HepG2 (cell line): Measurements from ENCODE around the gene MINDY1. TPM values are rescaled to one million over a fixed set of nuclear protein-coding genes. Genes with fewer than 3 reads are reported as not detected.

ENCODE experiments used
- ATAC-seq: fragments of 200-7000 bp; cut with Tn5 transposase; 3 replicates; pipeline ENCODE4 v1.9.1; 2020; ENCODE audit warnings: mild to moderate bottlenecking, moderate library complexity
- BruUV-seq: library from RNA; stranded (reverse); fragments of 400-500 nt; replicated peaks from 2 replicates; lab custom pipeline; 2021; lab: Mats Ljungman, UMichigan
- CTCF ChIA-PET: fragments of 300-600 bp; formaldehyde crosslinking; extraction: SDS; loops from one replicate; lab custom pipeline; 2021; ENCODE audit warnings: low total read pairs, inconsistent platforms, low intra/inter-chr PET ratio; lab: Yijun Ruan, JAX
- POLR2A ChIA-PET: fragments of 350-600 bp; sonication (Branson Sonifier 250); formaldehyde crosslinking; loops from one replicate; lab custom pipeline; 2020; ENCODE audit warnings: antibody characterized with exemption, inconsistent platforms; lab: Yijun Ruan, JAX
- DNase-seq: peaks from one replicate; pipeline ENCODE4 v3.0.0-alpha.2; 2015; ENCODE audit warnings: low spot score
- FAIRE-seq: peaks from 3 replicates; lab custom pipeline; 2011; peaks lifted over from hg19 to GRCh38; lab: Jason Lieb, UNC
- H2AFZ ChIP-seq: one replicate; pipeline ENCODE4 v1.6.1; 2011; ENCODE audit warnings: low read length, inconsistent platforms
- H3K27ac ChIP-seq: fragments of 300-600 bp; 3 replicates; pipeline ENCODE4 v1.8.0; 2011; ENCODE audit warnings: mixed run types, mild to moderate bottlenecking, mixed read lengths, low read length, inconsistent platforms; ENCODE audit not compliant: insufficient read depth; ENCODE audit errors: extremely low read length
- H3K27me3 ChIP-seq, 2 experiments: fragments of 200-600 bp in 1 of 2; 2 replicates in 1 of 2; 3 replicates in 1 of 2; pipeline versions ENCODE4 v1.6.0 to v1.8.0; 2011; ENCODE audit warnings: low read length in 2 of 2, mild to moderate bottlenecking in 2 of 2, moderate library complexity in 2 of 2, inconsistent platforms in 1 of 2; ENCODE audit not compliant: insufficient read depth in 2 of 2, control insufficient read depth in 1 of 2
- H3K36me3 ChIP-seq, 2 experiments: fragments of 200-600 bp in 1 of 2; replicated peaks in 1 of 2; 2 replicates in 1 of 2; 3 replicates in 1 of 2; pipeline versions ENCODE4 v1.5.1 to v1.8.0; 2011; ENCODE audit warnings: low read length in 2 of 2, inconsistent platforms in 1 of 2; ENCODE audit not compliant: insufficient read depth in 2 of 2, control insufficient read depth in 1 of 2
- H3K4me1 ChIP-seq: 2 replicates; pipeline ENCODE4 v1.5.1; 2012; ENCODE audit warnings: low read length, inconsistent platforms; ENCODE audit not compliant: insufficient read depth
- H3K4me2 ChIP-seq: 2 replicates; pipeline ENCODE4 v1.6.0; 2011; ENCODE audit warnings: low read depth, low read length, inconsistent platforms
- H3K4me3 ChIP-seq, 3 experiments: fragments of 200-600 bp in 1 of 3; sonication (generic), shearing (Covaris generic) in 1 of 3; replicated peaks in 1 of 3; 2 replicates each; pipeline ENCODE4 v1.5.1; 2011 to 2016; ENCODE audit warnings: low read length in 3 of 3, inconsistent platforms in 2 of 3, low read depth in 2 of 3, mild to moderate bottlenecking in 2 of 3, control low read depth in 1 of 3, mixed read lengths in 1 of 3; ENCODE audit not compliant: insufficient read depth in 1 of 3
- H3K79me2 ChIP-seq: one replicate; pipeline ENCODE4 v1.6.1; 2011; ENCODE audit warnings: low read length, inconsistent platforms; ENCODE audit not compliant: insufficient read depth
- H3K9ac ChIP-seq: 2 replicates; pipeline ENCODE4 v1.6.0; 2011; ENCODE audit warnings: mild to moderate bottlenecking, low read depth, low read length, inconsistent platforms; ENCODE audit not compliant: insufficient read depth
- H3K9me3 ChIP-seq: 2 replicates; pipeline ENCODE4 v1.5.1; 2012; ENCODE audit warnings: mild to moderate bottlenecking, low read length
- H4K20me1 ChIP-seq: 2 replicates; pipeline ENCODE4 v1.6.0; 2011; ENCODE audit warnings: inconsistent platforms, mild to moderate bottlenecking, low read length, moderate library complexity; ENCODE audit not compliant: insufficient read depth
- CBX5 ChIP-seq: sonication (generic); formaldehyde crosslinking; IDR thresholded peaks from 2 replicates; pipeline ENCODE4 v1.4.0; 2020; ENCODE audit warnings: missing genetic modification reagents, borderline replicate concordance
- KDM2A ChIP-seq: sonication (generic); formaldehyde crosslinking; IDR thresholded peaks from 2 replicates; pipeline ENCODE4 v1.4.0; 2020; ENCODE audit warnings: low read depth, missing genetic modification reagents, borderline replicate concordance
- KLF6 ChIP-seq: IDR thresholded peaks from 2 replicates; pipeline ENCODE4 v1.8.0; 2016; ENCODE audit warnings: missing biosample characterization, missing genetic modification reagents
- NR2C2 ChIP-seq: sonication (generic); formaldehyde crosslinking; IDR thresholded peaks from 2 replicates; pipeline ENCODE4 v1.4.0; 2020; ENCODE audit warnings: missing genetic modification reagents, mild to moderate bottlenecking, moderate library complexity, borderline replicate concordance
- PHF8 ChIP-seq: sonication (generic); formaldehyde crosslinking; IDR thresholded peaks from 2 replicates; pipeline ENCODE4 v1.5.0; 2020; ENCODE audit warnings: missing genetic modification reagents
- POLR2G ChIP-seq: fragments of 200-400 bp; formaldehyde crosslinking; IDR thresholded peaks from 2 replicates; pipeline ENCODE4 v1.6.1; 2018; ENCODE audit warnings: mild to moderate bottlenecking, low read depth, low read length, moderate library complexity
- SOX13 ChIP-seq, 3 experiments: fragments of 450-650 bp in 1 of 3; sonication (generic) in 1 of 3; formaldehyde crosslinking in 1 of 3; IDR thresholded peaks in 2 of 3; conservative IDR thresholded peaks in 1 of 3; 2 replicates each; pipeline versions ENCODE4 v1.5.0 to v1.6.1; 2016 to 2020; ENCODE audit warnings: antibody characterized with exemption in 1 of 3, mild to moderate bottlenecking in 1 of 3, missing compliant biosample characterization in 1 of 3, missing genetic modification reagents in 1 of 3, moderate library complexity in 1 of 3
- U2AF1 ChIP-seq: fragments of 200-400 bp; formaldehyde crosslinking; optimal IDR thresholded peaks from 2 replicates; pipeline ENCODE3; 2017; ENCODE audit warnings: mild to moderate bottlenecking, low read depth, low read length
- YY1 ChIP-seq: IDR thresholded peaks from 2 replicates; pipeline ENCODE4 v1.6.1; 2011; ENCODE audit warnings: low read length, low read depth, moderate library complexity, mild to moderate bottlenecking; ENCODE audit not compliant: insufficient read depth, insufficient replicate concordance
- ZFP36L1 ChIP-seq: sonication (generic); formaldehyde crosslinking; IDR thresholded peaks from 2 replicates; pipeline ENCODE4 v1.8.0; 2022; ENCODE audit warnings: mild to moderate bottlenecking, missing genetic modification reagents, moderate library complexity
- ZNF263 ChIP-seq: sonication (generic); formaldehyde crosslinking; IDR thresholded peaks from 2 replicates; pipeline ENCODE4 v1.4.0; 2020; ENCODE audit warnings: missing genetic modification reagents
- ZNF367 ChIP-seq: sonication (generic); formaldehyde crosslinking; IDR thresholded peaks from 2 replicates; pipeline ENCODE4 v1.4.0; 2020; ENCODE audit warnings: missing genetic modification reagents, borderline replicate concordance
- ZNF501 ChIP-seq: sonication (generic); formaldehyde crosslinking; IDR thresholded peaks from 2 replicates; pipeline ENCODE4 v1.5.1; 2020; ENCODE audit warnings: mild to moderate bottlenecking, moderate library complexity, missing genetic modification reagents
- WGBS: methylation state at CpG from one replicate; pipeline ENCODE4 v1.1.6; 2017; ENCODE audit warnings: low lambda C conversion rate; 5-methylcytosine and 5-hydroxymethylcytosine counted together
- in situ Hi-C: cut with HindIII; loops from 2 replicates; pipeline ENCODE4 v1.10.0; 2017; ENCODE audit warnings: low pct_unique_long_range_greater_than_20kb; ENCODE audit not compliant: extremely low pct_ligation_motif_present
- intact Hi-C: fragments of 100-400 bp; cut with micrococcal nuclease; formaldehyde crosslinking; loops from one replicate; pipeline ENCODE4 v1.10.0; 2022; ENCODE audit not compliant: unreplicated experiment
- polyA plus RNA-seq, 8 experiments: library from polyadenylated mRNA; depleted of rRNA in 3 of 8; stranded (reverse) in 7 of 8; unstranded in 1 of 8; fragments of >200 nt; fragmentation: Illumina TruSeq in 4 of 8; extraction: Trizol in 4 of 8; gene quantifications; 2 replicates each; pipeline versions ENCODE4 v1.2.1 to v1.2.3, GENCODE V29; 2011 to 2016; ENCODE audit warnings: low read depth in 4 of 8, missing spikeins in 1 of 8, mixed read lengths in 1 of 8; ENCODE audit not compliant: insufficient read depth in 1 of 8
- total RNA-seq, 5 experiments: library from RNA; depleted of rRNA; stranded (reverse); fragments of >200 nt; fragmentation: Illumina TruSeq; extraction: Trizol; gene quantifications; 2 replicates each; pipeline ENCODE4 v1.2.3, GENCODE V29; 2016; ENCODE audit warnings: low read depth in 1 of 5
- TF ChIP-seq, protein P1 (sequence below): sonication (generic); formaldehyde crosslinking; IDR thresholded peaks from 2 replicates; pipeline ENCODE4 v1.4.0; 2020; ENCODE audit warnings: missing genetic modification reagents
- TF ChIP-seq, protein P2 (sequence below): sonication (generic); formaldehyde crosslinking; IDR thresholded peaks from 2 replicates; pipeline ENCODE4 v1.9.0; 2021; ENCODE audit warnings: missing genetic modification reagents, borderline replicate concordance
- TF ChIP-seq, protein P3 (sequence below): sonication (generic); formaldehyde crosslinking; IDR thresholded peaks from 2 replicates; pipeline ENCODE4 v1.8.0; 2023; ENCODE audit warnings: mild to moderate bottlenecking, missing genetic modification reagents

Gene MINDY1
- total and polyA plus RNA-seq, 2 of the 13 experiments (the other 11 are each of a cell fraction or from before 2014, with no cell fraction given): 11.1 to 15.0 TPM

- ChIA-PET CTCF (interaction anchor here (1.5 to 1.8 kb wide), 2 partner anchors 23 to 69 kb away, joined by 5 to 6 read pairs; no protein-coding TSS in a partner anchor), POLR2A (interaction anchor here (1.0 to 4.1 kb wide), 8 partner anchors 10 to 234 kb away, joined by 3 to 23 read pairs (median 4); partner anchors contain the start of genes ANXA9, CDC42SE1, MINDY1 and MLLT11)
- Histone ChIP-seq H3K4me3 (peak overlapping the region; percentile 75 to 79 (median 77)), H3K4me1 (peaks cover 41% of the 10 kb centered on the region), H3K27me3 (no peaks in the 10 kb centered on the region), H2AFZ (peak overlapping the region; percentile 49), H3K9me3 (no peaks in the 10 kb centered on the region), H4K20me1 (no peaks in the 10 kb centered on the region), H3K27ac (peak overlapping the region; percentile 59), H3K36me3 (0 out of 5 replicates have a peak, but pooled peaks cover 0 to 7% of the 10 kb centered on the region in 2 experiments), H3K79me2 (no peaks in the 10 kb centered on the region), H3K9ac (peak overlapping the region; percentile 70), H3K4me2 (peak overlapping the region; percentile 91)
- FAIRE-seq: no peak
- under 1% methylated on average over 16 of the region's 48 CpGs for WGBS
- peak; percentile 58 for DNase-seq
- TSS peak; percentile 82 for BruUV-seq
- in situ Hi-C loops (no loop called here), intact Hi-C loops (loop anchor here (1.0 to 5.0 kb wide), 2 partner anchors 24 to 41 kb away; partner anchors contain the start of genes MINDY1 and PRUNE1)
- peak; percentile 92 for ATAC-seq
- TF ChIP-seq U2AF1: no peak
- TF ChIP-seq ZFP36L1: 0 out of 2 replicates have a peak, but pooled peaks have one; percentile 39
- peak; percentile 56 for TF ChIP-seq PHF8 (CRISPR knock-in tag)
- TF ChIP-seq NR2C2 (CRISPR knock-in tag): peak; percentile 35
- TF ChIP-seq ZNF367: no peak
- TF ChIP-seq ZNF501 (CRISPR knock-in tag): peak; percentile 80; the same call in 1 of the 2 replicates
- peak; percentile 89 for TF ChIP-seq KDM2A (CRISPR knock-in tag)
- TF ChIP-seq, protein P1, sequence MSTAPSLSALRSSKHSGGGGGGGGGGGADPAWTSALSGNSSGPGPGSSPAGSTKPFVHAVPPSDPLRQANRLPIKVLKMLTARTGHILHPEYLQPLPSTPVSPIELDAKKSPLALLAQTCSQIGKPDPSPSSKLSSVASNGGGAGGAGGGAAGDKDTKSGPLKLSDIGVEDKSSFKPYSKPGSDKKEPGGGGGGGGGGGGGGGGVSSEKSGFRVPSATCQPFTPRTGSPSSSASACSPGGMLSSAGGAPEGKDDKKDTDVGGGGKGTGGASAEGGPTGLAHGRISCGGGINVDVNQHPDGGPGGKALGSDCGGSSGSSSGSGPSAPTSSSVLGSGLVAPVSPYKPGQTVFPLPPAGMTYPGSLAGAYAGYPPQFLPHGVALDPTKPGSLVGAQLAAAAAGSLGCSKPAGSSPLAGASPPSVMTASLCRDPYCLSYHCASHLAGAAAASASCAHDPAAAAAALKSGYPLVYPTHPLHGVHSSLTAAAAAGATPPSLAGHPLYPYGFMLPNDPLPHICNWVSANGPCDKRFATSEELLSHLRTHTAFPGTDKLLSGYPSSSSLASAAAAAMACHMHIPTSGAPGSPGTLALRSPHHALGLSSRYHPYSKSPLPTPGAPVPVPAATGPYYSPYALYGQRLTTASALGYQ (CRISPR knock-in tag): 0 out of 2 replicates have a peak, but pooled peaks have one; percentile 35
- no peak for TF ChIP-seq SOX13 (IDR thresholded peaks at IDR 0.05)
- peak in 1 of 2 experiments; percentile 10; a peak in 1 of 4 replicates for TF ChIP-seq SOX13 (CRISPR knock-in tag; conservative IDR thresholded peaks at IDR 0.05 in 1 of 2, IDR thresholded peaks at IDR 0.05 in 1 of 2)
- TF ChIP-seq YY1: peak; percentile 65
- peak; percentile 43; the same call in 1 of the 2 replicates for TF ChIP-seq KLF6 (CRISPR knock-in tag)
- TF ChIP-seq, protein P2, sequence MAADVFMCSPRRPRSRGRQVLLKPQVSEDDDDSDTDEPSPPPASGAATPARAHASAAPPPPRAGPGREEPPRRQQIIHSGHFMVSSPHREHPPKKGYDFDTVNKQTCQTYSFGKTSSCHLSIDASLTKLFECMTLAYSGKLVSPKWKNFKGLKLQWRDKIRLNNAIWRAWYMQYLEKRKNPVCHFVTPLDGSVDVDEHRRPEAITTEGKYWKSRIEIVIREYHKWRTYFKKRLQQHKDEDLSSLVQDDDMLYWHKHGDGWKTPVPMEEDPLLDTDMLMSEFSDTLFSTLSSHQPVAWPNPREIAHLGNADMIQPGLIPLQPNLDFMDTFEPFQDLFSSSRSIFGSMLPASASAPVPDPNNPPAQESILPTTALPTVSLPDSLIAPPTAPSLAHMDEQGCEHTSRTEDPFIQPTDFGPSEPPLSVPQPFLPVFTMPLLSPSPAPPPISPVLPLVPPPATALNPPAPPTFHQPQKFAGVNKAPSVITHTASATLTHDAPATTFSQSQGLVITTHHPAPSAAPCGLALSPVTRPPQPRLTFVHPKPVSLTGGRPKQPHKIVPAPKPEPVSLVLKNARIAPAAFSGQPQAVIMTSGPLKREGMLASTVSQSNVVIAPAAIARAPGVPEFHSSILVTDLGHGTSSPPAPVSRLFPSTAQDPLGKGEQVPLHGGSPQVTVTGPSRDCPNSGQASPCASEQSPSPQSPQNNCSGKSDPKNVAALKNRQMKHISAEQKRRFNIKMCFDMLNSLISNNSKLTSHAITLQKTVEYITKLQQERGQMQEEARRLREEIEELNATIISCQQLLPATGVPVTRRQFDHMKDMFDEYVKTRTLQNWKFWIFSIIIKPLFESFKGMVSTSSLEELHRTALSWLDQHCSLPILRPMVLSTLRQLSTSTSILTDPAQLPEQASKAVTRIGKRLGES: 0 out of 2 replicates have a peak, but pooled peaks have one; percentile 23
- 0 out of 2 replicates have a peak, but pooled peaks have one; percentile 12 for TF ChIP-seq ZNF263 (CRISPR knock-in tag)
- peak; percentile 19; the same call in 1 of the 2 replicates for TF ChIP-seq POLR2G
- TF ChIP-seq CBX5: peak; percentile 89; the same call in 1 of the 2 replicates
- TF ChIP-seq, protein P3, sequence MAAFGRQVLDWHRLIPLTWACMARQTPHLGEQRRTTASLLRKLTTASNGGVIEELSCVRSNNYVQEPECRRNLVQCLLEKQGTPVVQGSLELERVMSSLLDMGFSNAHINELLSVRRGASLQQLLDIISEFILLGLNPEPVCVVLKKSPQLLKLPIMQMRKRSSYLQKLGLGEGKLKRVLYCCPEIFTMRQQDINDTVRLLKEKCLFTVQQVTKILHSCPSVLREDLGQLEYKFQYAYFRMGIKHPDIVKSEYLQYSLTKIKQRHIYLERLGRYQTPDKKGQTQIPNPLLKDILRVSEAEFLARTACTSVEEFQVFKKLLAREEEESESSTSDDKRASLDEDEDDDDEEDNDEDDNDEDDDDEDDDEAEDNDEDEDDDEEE: no peak
Observed at GRCh38 chr1:151047925-151048644, 41.4 kb upstream of the MINDY1 start.
